NCI-H1105 treated with DMSO at 0.1 percent for 48 hours (cell line): Measurements from ENCODE around the gene IP6K3.

Experiments used
- DNase-seq: peaks from one replicate; lab custom pipeline; 2025; lab: John Stamatoyannopoulos, UW

Gene IP6K3

DNA sequence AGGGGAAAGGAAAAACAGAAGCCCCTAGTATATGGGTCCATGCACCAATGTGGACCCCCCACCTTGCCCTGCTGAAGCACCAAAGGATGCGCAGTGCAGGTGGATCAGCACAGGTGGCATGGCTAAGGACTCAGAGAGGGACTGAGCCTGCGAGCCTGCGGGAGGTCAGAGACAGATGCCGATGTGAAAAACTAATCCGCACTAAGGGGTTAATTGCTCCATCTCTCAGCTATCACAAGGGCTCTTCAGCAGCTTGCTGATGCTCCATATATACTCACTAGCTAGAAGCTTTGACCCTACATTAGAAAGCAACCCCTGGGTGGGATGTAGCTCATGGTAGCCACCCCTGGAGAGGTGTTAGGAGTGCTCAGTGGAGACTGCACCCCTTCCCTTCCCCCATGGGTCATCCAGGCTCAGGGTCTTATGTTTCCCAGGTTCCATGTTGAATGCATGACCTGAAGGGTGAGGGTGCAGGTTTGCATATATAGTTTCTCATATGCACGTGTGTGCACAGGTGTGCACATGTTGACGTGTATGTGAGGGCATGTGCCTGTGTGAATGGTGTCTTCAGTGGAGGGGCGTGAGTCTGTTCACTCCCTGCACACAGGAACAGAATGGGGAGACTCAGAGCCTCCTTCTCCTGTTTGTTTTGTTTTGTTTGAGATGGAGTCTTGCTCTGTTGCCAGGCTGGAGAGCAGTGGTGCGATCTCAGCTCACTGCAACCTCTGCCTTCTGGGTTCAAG, 13.4 kb upstream of the IP6K3 start:
- no peak for DNase-seq

DNA sequence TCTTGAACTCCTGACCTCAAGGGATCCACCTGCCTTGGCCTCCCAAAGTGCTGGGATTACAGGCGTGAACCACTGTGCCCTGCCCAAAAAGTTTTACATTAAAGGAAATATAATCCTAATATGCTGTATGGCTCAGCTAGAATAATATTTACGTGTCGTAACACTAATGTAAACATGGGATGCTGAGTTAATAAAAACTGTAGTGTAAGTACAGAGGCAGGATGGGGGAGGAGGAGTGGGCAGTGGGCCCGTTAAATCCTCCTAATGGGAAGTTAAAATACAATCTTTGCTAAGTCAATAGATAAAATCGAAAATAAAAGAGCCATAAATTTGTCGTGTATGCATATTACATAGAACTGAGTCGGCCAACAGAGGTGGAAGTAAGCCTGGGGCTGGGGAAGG, 12.1 kb upstream of the IP6K3 start:
- no peak for DNase-seq

DNA sequence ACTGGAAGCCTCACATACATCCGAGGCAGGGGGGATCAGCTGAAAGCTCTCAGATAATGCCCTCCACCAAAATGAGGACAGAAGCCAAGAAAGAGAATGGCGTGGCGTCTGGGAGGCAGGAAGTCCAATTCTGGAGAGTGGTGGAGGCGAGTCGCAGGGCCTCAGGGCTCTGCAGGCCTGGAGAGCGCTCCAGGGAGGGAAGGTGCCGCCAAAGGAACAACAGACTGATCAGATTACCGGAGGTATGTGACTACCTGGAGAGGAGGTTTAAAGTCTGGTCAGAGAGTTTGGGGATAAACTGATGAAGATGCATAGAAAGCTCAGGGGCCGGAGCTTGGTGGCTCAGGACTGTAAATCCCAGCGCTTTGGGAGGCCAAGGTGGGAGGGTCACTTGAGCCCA, 11.2 kb upstream of the IP6K3 start:
- DNase-seq = no peak

DNA sequence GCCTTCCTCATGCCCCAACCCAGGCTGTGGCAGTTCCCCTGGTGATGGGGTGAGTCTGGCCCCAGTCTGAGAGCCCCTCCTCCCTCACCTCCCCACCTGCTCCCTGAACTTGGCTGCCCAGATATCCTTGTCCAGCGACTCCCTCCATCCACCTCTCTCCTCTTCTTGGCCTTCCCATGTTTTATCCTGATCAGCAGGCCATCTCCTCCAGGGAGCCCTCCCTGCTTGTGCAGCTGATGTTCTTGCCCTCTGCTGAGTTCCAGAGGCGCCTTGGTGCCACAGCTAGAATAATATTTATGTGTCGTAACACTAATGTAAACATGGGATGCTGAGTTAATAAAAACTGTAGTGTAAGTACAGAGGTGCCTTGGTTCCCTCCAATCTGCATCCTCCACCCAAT, 10.4 kb upstream of the IP6K3 start:
- DNase-seq = no peak

DNA sequence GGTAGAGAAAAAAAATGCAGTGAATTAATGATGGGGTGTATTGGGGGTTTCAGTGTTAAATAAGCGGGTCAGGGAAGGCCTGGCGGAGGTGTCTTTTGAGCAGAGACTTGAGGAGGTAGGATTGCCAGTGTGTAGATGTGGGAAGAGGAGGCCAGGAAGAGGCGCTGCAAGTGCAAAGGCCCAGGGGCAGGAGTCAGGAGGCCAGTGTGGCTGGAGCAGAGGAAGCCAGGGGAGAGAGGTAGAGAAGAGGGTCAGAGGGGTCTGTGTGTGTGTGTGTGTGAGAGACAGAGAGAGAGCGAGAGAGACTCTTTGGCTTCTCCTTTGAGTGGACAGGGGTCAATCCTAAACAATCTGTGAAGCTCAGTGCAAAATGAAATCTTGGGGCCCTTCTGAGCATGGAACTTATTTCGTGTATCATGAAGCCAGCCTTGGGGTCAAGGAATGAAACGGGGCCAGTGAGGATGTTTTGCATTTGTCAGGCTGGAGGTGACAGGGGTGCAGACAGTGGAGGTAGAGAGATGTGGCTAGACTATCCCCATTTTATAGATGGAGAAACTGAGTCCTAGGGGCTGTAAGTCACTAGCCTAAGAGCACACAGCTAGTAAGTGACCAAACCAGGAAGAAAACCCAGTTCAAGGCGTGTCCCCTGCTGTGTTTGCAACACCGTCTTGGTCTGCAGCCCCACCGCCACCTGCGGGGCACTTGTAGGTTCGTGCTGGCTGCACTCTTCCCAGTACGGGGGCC, 9.7 kb upstream of the IP6K3 start:
- DNase-seq = no peak

DNA sequence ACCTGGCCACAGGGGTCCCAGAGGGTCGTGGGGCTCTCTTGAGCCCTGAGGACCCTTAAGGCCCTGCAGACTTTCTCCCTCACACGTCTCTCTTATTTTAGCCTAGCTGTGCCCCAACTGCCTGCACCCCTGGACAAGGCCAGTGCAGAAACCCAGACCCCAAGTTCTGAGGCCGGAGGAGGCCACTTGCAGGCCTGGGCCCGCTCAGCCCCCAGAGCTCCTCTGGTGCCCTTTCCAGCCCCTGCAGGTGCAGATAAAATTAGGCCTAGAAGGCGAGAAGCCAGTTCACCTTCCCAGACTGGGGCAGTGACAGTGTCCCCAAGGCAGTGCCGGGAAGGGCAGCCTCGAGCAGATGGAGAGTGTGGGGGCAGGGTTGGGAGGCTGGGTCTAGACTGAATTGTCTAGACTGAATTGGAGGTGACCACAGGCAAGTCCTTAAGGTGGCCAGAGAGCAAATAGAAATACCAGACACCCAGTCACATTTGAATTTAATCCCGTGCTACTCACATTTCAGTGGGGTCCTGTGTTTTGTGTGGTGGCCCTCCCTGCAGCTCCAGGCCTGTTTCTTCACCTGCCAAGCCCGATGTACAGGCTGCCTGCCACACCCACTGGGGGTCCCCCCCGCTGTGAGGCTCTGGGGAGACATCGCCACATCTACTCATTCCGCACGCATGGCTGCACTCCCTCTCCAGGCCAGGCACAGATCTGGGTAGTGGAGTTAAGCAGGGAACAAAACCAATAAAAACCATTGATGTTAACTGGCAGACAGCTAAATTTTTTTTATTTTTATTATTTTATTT, 8.6 kb upstream of the IP6K3 start:
- no peak for DNase-seq

DNA sequence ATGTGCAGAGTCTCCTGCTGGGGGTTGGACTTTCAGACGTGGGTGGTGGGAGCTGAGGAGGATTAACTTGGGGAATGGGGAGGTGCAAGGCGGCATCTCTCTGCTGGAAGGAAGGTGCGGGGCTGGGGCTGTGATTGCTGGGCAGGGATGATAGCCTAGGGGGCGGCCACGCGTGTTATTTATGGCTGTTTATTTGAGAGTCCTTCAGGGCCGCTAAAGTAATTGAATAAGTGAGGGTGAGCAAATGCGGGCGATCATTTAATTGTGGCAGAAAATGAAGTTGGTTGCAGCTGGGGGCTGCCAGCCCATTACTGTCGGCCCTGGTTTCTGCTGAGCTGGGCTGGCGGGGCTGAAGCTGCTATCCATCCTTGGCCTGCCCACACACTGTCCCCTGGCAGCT, 7.5 kb upstream of the IP6K3 start:
- no peak for DNase-seq

DNA sequence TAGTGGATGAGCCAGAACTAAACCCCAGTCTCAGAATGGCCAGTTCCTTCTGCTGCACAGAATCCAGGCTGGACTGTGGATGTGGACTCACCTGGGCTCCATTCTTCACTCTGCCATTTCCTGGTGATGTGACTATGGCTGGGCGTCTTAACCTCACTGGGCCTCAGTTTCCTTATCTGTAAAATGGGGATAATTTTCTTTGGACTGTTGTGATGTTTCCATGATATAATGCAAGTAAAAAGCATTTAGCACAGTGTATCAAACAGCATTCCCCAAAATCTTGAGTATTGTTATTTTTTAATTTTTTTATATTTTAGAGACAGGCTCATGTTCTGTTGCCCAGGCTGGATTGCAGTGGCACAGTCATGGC, 5.9 kb upstream of the IP6K3 start:
- no peak for DNase-seq

DNA sequence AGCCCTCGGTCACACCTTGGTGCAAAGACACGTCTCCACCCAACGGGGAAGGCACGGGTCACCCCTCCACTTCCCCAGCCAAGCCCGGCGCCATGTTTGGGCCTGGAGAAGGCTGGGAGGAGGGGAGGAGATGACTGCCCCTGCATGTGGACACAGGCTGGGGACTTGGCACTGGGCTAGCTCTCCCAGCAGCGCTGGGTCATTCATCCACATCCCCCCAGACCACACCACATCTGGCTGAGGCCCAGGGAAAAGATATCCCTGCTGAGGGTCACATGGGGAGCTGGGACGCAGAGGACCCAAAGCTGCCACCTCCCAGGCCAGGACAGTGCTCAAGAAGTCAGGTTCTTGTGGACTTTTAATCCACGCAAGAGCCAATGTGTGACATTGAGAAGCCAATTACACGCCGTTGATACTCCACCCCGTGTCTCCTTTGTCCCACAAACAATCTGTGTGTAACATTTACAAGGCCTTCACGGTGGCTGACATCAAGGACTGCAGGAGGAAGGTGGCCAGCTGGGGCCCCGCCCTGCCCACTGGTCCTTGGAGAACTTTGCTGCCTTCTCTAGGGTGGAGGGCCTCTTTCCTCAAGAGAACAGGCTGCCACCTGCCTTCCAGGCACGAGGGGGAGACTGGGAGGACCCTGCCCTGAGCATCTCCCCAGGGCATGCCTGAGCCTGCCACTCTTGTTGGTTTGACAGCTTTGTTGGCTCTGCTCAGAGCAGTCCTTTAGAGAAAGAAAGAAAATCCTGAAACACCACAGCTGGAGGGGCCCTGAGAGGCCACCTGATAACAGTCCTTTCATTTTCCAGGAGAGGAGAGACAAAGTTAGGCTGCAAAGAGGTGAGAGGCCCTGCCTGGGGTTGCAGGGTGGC, 5.3 kb upstream of the IP6K3 start:
- peak; percentile 96 for DNase-seq

DNA sequence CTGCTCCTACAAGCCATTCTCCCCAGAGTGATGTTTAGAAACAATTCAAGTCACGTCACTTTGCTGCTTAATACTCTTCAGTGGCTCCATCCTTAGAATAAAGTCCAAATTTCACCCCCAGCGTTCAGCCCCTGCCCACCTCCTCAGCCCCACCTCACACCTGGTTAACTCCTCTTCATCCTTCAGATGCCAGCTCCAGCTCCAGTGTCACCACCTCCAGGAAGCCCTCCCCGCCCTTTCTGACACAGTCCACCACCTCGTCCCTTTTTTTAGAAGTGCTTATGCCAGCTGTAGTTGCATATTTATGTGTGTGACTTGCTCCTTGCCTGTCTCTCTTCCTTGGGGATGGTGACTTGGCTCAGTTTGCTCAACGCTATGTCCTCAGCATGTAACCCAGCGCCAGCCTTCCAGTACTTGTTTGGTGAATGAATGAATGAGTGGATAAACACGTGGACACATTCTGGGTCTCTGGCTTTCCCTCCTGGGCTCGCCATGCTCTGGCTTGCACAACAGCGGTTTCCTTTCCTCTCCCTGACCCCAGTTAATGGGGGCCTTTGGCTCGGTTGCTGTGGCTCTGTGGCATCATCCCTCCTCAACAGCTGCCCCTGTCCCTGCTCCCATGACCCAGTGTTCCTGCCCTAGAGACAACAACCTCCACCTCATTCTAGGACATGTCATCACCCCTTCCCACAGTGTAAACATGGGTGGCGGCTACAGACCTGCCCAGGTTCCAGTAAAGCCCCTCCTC, 3.7 kb upstream of the IP6K3 start:
- DNase-seq = no peak

DNA sequence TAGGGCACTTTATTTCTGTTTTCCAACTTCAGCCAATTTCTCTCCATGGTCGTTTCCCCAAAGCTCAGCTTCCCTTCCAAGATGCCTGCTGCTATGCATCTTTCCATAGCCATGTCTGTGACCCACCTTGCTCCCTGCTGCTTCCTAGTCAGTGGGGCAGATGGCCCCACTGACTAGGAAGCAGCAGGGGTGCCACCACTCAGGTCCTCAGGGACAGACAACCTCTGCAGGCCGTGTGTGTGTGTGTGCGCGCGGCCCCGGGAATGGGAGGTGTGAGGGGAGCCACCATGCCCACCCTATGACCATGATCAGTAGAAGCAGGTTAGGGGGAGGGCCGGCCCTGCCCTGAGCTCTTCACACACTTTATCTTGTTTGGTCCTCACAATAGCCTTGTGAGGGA, 2.7 kb upstream of the IP6K3 start:
- DNase-seq = no peak

DNA sequence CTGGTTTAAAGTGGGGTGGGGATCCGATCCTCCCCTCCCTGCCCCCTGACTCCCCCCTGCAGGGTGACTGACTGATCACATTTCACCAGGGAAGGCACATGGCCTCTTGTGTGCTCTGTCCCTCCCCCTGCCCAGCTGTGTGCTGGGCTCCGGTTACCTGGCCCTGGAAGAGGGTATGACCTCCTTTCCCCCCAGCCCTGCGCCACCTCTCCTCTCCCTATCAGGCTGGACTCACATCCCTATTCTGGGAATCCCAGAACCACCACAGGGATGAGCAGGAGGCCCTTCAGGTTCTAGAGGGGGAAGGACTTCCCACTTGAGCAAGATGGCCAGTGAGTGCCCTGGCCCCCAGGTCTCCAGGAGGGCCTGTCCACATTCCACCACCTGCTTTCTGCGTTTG, 2.1 kb upstream of the IP6K3 start:
- no peak for DNase-seq

DNA sequence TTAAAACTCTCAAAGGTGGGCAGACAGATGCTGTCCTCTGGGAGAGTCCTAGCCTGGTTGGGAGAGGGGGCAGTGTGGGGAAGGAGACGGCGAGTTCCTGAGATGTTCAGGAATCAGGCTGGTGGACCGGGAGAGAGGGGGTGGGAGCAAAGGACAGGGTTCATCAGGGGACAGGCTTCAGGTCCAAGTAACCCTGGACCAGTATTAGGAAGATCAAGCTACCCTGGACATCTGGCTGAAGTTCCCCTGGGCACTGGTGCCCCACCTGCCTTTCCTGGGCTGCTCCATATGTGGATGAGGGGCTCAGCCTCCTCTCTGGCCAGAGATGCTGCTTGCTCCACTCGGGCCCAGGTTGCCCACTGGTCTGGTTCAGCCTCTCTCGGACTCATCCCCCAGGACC, 1.1 kb upstream of the IP6K3 start:
- no peak for DNase-seq

DNA sequence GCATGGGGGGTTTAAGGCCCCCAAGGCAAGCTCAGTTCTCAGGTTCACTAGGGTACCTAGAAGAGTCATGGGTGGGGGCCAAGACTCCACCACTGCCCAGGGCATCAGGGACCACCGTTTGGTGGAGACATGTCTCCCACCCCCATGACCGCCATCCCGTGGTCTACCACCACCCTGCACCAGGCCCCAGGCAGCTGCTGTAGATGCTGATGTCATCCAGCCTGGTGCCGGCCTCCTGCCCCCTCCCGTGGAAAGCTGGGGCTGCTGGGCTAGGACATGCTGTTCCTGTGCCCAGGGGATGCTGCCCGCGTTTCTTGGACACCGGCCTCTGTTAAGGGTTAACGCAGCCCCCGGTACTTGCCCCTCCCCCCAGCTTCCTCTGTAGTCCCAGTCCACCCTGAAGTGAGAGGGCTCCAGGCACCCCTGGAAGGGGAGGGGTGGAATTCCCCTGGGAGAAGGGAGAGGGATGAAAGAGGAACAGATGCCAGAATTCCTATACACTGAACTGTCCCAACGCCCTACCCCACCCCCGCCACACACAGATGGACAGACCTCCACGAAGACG, 587 bp downstream of the IP6K3 start:
- DNase-seq = no peak

DNA sequence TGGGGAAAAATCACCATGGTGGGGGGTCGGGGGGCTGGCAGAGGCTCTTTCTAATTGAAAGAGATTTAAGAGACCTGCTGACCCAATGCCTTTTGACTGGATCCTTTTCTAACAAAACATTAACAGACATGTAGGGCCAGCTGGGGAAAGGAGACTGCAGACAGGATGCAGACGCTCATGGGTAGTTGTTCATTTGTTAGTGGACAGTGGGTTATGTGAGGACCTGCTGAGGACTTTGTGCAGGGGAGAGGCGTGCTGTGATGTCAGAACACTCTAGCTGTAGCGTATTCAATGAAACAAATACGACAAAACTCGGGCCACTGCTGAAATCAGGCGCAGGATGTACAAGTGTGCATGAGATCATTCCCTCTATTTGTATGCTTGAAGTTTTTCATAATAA, 1.2 kb downstream of the IP6K3 start:
- DNase-seq = no peak

DNA sequence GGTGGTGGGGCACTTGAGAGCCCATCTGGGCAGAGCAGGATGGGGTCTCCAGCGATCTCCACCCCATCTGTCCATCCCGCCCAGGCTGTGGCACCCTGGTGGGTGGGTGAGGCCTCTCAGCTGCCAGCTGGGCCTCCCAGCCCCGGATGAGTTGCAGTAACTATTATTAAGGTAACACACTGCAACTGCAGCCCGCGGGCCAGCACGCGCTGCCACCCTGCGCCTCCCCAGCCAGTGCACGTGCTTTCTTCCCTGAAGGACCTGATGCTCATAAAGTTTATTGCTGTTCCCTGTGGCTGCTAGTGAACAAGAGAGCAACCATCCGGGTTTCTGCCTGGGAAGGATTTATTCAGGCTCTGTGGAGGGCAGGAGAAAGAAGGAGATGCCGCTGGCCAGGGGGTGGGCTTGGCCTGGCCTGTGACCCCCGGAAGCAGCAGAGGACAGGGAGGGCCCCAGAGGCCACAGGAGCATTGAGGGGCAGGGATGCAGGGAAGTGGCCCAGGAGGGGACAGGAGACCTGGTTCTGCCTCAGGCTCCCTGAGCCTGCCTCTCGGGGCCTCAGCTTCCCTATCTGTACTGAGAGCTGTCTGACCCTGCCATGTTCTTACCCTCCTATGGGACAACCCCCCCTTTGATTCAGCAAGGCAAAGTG, 1.7 kb downstream of the IP6K3 start:
- DNase-seq = peak; percentile 54

DNA sequence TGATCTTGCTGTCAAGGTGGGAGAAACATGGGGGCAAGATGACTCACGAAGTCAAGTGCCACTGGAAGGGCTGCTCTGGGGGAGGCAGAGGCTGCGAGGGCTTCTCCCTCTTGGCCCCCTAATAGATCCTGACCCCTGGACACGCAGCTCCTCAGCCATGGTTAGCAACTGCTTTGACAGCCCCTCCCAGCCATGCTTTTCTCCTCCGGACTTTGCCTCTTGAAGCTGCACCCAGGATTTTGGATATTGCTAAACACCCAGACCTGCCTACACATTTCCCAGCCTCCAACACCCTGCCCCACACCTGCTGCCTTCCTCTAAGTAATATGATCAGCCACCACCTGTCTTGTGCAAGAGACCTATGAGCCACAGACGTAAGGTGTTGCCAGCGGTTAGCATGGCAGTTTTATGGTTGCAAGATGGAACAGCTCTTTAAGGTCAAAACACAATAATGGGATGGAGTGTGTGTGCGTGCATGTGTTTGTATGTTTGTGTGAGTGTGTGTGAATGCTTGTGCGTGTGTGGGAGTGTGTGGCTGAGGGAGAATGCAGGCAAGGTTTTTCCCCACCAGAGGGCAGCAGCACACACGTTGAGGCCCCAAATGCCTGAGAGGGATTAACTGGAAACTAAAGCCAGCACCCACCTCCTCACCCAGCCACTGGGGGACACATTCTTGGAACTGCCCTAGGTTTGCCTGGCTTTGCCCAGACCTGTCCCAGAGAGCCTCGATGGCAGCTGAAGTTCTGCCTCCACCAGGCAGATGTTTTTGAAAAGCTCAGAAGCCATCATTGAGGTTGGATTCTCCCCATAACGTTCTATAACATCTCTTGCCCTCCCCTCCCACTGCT, 2.5 kb downstream of the IP6K3 start:
- peak; percentile 96 for DNase-seq

DNA sequence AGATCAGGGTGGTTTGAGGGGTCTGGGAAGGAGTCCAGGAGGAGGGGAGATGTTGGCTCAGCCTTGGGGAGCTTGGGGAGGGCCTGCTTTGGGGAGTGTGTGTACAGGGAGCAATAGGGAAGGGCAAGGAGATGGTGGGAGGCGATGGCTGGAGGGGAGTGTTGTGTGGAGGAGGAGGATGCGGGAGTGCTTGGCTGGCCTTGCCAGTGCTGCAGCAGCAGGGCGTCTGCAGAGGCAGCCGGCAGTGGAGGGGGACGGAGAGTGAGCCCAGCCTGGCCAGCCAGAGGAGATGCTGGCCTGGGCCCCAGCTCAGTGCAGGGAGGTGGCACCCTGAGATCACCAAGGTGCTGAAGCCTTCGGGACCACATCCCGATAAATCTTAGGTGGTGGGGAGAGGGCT, 3.9 kb downstream of the IP6K3 start:
- no peak for DNase-seq

DNA sequence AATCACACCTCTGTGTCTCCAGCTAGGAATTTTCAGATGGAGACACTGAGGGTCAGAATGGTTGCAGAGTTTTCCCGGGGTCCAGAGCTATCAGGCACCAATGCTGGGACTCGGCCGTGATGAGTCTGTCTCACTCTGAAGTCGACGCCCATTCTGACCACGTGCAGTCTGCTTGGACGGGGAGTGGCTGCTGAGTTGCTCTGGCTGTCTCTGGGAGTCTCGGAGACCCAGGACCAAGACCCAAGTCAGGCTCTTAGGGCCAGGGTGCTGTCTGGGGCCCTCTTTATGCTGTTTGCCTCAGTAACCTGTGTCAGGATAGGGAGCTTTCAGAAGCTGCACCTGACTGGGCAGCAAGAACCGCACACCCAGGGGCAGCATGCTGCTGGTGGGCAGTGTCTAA, 4.6 kb downstream of the IP6K3 start:
- DNase-seq = no peak

DNA sequence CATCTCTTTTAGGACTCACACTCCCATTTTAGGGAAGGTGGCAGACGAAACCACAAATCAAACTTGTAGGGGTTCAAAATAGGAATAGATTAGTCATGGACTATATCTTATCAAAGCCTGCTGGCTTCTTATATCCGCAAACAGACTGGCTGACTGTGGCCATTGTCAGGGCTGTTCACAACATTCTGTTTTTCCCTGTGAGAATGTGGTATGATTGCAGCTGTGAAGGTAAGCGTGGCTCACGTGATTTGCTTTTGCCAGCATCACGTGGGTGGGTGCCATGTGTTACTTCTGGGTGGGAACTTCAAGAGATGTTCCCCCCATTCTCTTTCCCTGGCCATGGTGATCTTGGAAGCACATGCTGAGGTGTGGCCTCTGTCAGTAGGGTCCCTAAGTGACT, 5.9 kb downstream of the IP6K3 start:
- no peak for DNase-seq
